Right atrium auricular region (tissue), 2 donors: ENCODE results near the gene BCAS4. TPM values are rescaled to one million over a fixed set of nuclear protein-coding genes. Genes with fewer than 3 reads are reported as not detected.

Source experiments
- DNase-seq: peaks from one replicate; pipeline ENCODE4 v3.0.0-alpha.2; 2019; ENCODE audit warnings: low spot score
- H3K27ac ChIP-seq, 2 donors: fragments of 200-600 bp; sonication (generic); 1 replicate in 1 of 2; 2 replicates in 1 of 2; pipeline ENCODE4 v1.5.1; 2016 to 2019
- H3K27me3 ChIP-seq, 2 donors: fragments of 200-600 bp; sonication (generic); one replicate each; pipeline versions ENCODE4 v1.5.1 to v1.6.0; 2017 to 2019
- H3K36me3 ChIP-seq: fragments of 200-600 bp; sonication (generic); one replicate; pipeline ENCODE4 v1.5.1; 2016
- H3K4me1 ChIP-seq, 2 donors: fragments of 200-600 bp; sonication (generic); one replicate each; pipeline versions ENCODE4 v1.5.1 to v1.6.0; 2017 to 2019
- H3K4me3 ChIP-seq, 2 donors: fragments of 200-600 bp; sonication (generic); 1 replicate in 1 of 2; 2 replicates in 1 of 2; pipeline ENCODE4 v1.5.1; 2017 to 2019; ENCODE audit warnings: mild to moderate bottlenecking in 1 of 2, moderate library complexity in 1 of 2
- H3K9me3 ChIP-seq, 2 donors: fragments of 200-600 bp; sonication (generic); one replicate each; pipeline ENCODE4 v1.5.1; 2019
- CTCF ChIP-seq, 2 donors: fragments of 200-600 bp; sonication (generic); IDR thresholded peaks; one replicate each; pipeline ENCODE4 v1.5.1; 2019; ENCODE audit warnings: antibody characterized with exemption in 2 of 2
- total RNA-seq, 2 donors: library from RNA; depleted of rRNA; stranded (reverse); fragments of >200 nt; gene quantifications; one replicate each; pipeline ENCODE4 v1.1.0, GENCODE V29; 2016

The BCAS4 gene
- total RNA-seq, 2 donors from 2014 or later, result 1.5 to 2.2 TPM

GRCh38 chr20:50895111-50895830, 100.4 kb downstream of the BCAS4 start:
- Histone ChIP-seq H3K27me3 (no peaks in the 10 kb centered on the region), H3K4me1 (no peaks in the 10 kb centered on the region), H3K36me3 (peaks cover 61% of the 10 kb centered on the region), H3K27ac (no peak overlapping the region), H3K4me3 (no peak overlapping the region), H3K9me3 (no peaks in the 10 kb centered on the region)
- no peak for TF ChIP-seq CTCF (IDR thresholded peaks at IDR 0.05)
- DNase-seq, result no peak

- no peaks in the 10 kb centered on the region for H3K9me3 ChIP-seq
- H3K27ac ChIP-seq, result no peak overlapping the region
- no peak overlapping the region for H3K4me3 ChIP-seq
- H3K27me3 ChIP-seq, result no peaks in the 10 kb centered on the region
- H3K4me1 ChIP-seq, result no peaks in the 10 kb centered on the region
- no peak for DNase-seq
- no peak for TF ChIP-seq CTCF (IDR thresholded peaks at IDR 0.05)
- H3K36me3 ChIP-seq, result peaks cover 50% of the 10 kb centered on the region
These were observed 103.6 kb downstream of the BCAS4 start for GRCh38 chr20:50898475-50898874.

GRCh38 chr20:50900261-50900660, 105.4 kb downstream of the BCAS4 start:
- DNase-seq, result no peak
- Histone ChIP-seq H3K27ac (no peak overlapping the region), H3K4me3 (no peak overlapping the region), H3K4me1 (peaks cover 0 to 11% of the 10 kb centered on the region in 2 donors), H3K9me3 (no peaks in the 10 kb centered on the region), H3K27me3 (no peaks in the 10 kb centered on the region), H3K36me3 (peaks cover 39% of the 10 kb centered on the region)
- TF ChIP-seq CTCF (IDR thresholded peaks at IDR 0.05), result no peak

GRCh38 chr20:50901301-50901700, 106.4 kb downstream of the BCAS4 start:
- DNase-seq, result no peak
- peaks cover 39% of the 10 kb centered on the region for H3K36me3 ChIP-seq
- no peak overlapping the region for H3K4me3 ChIP-seq
- no peak for TF ChIP-seq CTCF (IDR thresholded peaks at IDR 0.05)
- peaks cover 0 to 22% of the 10 kb centered on the region in 2 donors for H3K4me1 ChIP-seq
- H3K27me3 ChIP-seq, result no peaks in the 10 kb centered on the region
- H3K9me3 ChIP-seq, result no peaks in the 10 kb centered on the region
- no peak overlapping the region for H3K27ac ChIP-seq

GRCh38 chr20:50903353-50904051, 108.6 kb downstream of the BCAS4 start:
- Histone ChIP-seq H3K4me1 (peaks cover 0 to 32% of the 10 kb centered on the region in 2 donors), H3K9me3 (no peaks in the 10 kb centered on the region), H3K36me3 (peaks cover 30% of the 10 kb centered on the region), H3K27ac (no peak overlapping the region), H3K27me3 (no peaks in the 10 kb centered on the region), H3K4me3 (no peak overlapping the region)
- no peak for TF ChIP-seq CTCF (IDR thresholded peaks at IDR 0.05)
- no peak for DNase-seq
